Suprapubic skin (tissue), 4 donors: ENCODE measurements around the gene BRIP1. TPM values are rescaled to one million over a fixed set of nuclear protein-coding genes. Genes with fewer than 3 reads are reported as not detected.

ENCODE experiments used
- DNase-seq, 2 donors: peaks; one replicate each; pipeline ENCODE4 v3.0.0-alpha.2; 2019; ENCODE audit warnings: low spot score in 2 of 2
- H3K27ac ChIP-seq: fragments of 200-600 bp; sonication (generic); one replicate; pipeline ENCODE4 v1.5.1; 2019
- H3K27me3 ChIP-seq: fragments of 200-600 bp; sonication (generic); one replicate; pipeline ENCODE4 v1.5.1; 2019
- H3K36me3 ChIP-seq: fragments of 200-600 bp; sonication (generic); one replicate; pipeline ENCODE4 v1.5.1; 2019
- H3K4me1 ChIP-seq: fragments of 200-600 bp; sonication (generic); one replicate; pipeline ENCODE4 v1.5.1; 2019
- H3K4me3 ChIP-seq: fragments of 200-600 bp; sonication (generic); one replicate; pipeline ENCODE4 v1.5.1; 2019; ENCODE audit warnings: mild to moderate bottlenecking
- H3K9me3 ChIP-seq: fragments of 200-600 bp; sonication (generic); one replicate; pipeline ENCODE4 v1.5.1; 2019
- CTCF ChIP-seq, 2 donors: fragments of 200-600 bp in 1 of 2; fragments of 450-650 bp in 1 of 2; sonication (generic) in 1 of 2; IDR thresholded peaks; one replicate each; pipeline ENCODE4 v1.5.1; 2016 to 2019; ENCODE audit warnings: antibody characterized with exemption in 2 of 2, mild to moderate bottlenecking in 1 of 2, moderate library complexity in 1 of 2
- EP300 ChIP-seq: sonication (generic); formaldehyde crosslinking; IDR thresholded peaks from one replicate; pipeline ENCODE4 v1.6.1; 2017; ENCODE audit warnings: antibody characterized with exemption
- POLR2A ChIP-seq, 2 donors: fragments of 450-650 bp; IDR thresholded peaks; one replicate each; pipeline ENCODE4 v1.6.1; 2017; ENCODE audit warnings: antibody characterized with exemption in 2 of 2, mild to moderate bottlenecking in 2 of 2, moderate library complexity in 2 of 2
- POLR2AphosphoS5 ChIP-seq, 3 donors: sonication (generic); formaldehyde crosslinking; IDR thresholded peaks; one replicate each; pipeline ENCODE4 v1.6.1; 2017; ENCODE audit warnings: antibody characterized with exemption in 3 of 3
- WGBS: methylation state at CpG from one replicate; pipeline ENCODE4 v1.1.5; 2018; 5-methylcytosine and 5-hydroxymethylcytosine counted together
- total RNA-seq, 4 donors: library from RNA; depleted of rRNA; stranded (reverse); fragments of >200 nt; gene quantifications; one replicate each; pipeline ENCODE4 v1.1.0, GENCODE V29; 2016

BRIP1 gene
- total RNA-seq, 4 donors from 2014 or later = 0.60 to 5.1 (median 1.8) TPM

GRCh38 chr17:61743766-61744165 lies 119.6 kb downstream of the BRIP1 start:
- H3K27me3 ChIP-seq = no peaks in the 10 kb centered on the region
- DNase-seq = no peak
- no peak for TF ChIP-seq CTCF (IDR thresholded peaks at IDR 0.05)
- no peak for TF ChIP-seq EP300
- no peak for TF ChIP-seq POLR2AphosphoS5 (IDR thresholded peaks at IDR 0.05)
- no peak for TF ChIP-seq POLR2A (IDR thresholded peaks at IDR 0.05)
- no peak overlapping the region for H3K4me3 ChIP-seq
- H3K4me1 ChIP-seq = no peaks in the 10 kb centered on the region
- H3K27ac ChIP-seq = no peak overlapping the region
- WGBS = over 99% methylated on average over 6 of the region's 6 CpGs
- H3K9me3 ChIP-seq = no peaks in the 10 kb centered on the region
- H3K36me3 ChIP-seq = no peaks in the 10 kb centered on the region

- Histone ChIP-seq H3K27me3 (no peaks in the 10 kb centered on the region), H3K4me1 (no peaks in the 10 kb centered on the region), H3K9me3 (no peaks in the 10 kb centered on the region), H3K36me3 (no peaks in the 10 kb centered on the region), H3K4me3 (no peak overlapping the region), H3K27ac (no peak overlapping the region)
- no peak for DNase-seq
- TF ChIP-seq EP300 = no peak
- TF ChIP-seq POLR2A (IDR thresholded peaks at IDR 0.05) = no peak
- TF ChIP-seq CTCF (IDR thresholded peaks at IDR 0.05) = no peak
- no peak for TF ChIP-seq POLR2AphosphoS5 (IDR thresholded peaks at IDR 0.05)
Measured at GRCh38 chr17:61739002-61739401, 124.3 kb downstream of the BRIP1 start.

GRCh38 chr17:61738249-61738648 lies 125.1 kb downstream of the BRIP1 start:
- Histone ChIP-seq H3K4me1 (no peaks in the 10 kb centered on the region), H3K27ac (no peak overlapping the region), H3K4me3 (no peak overlapping the region), H3K27me3 (no peaks in the 10 kb centered on the region), H3K9me3 (no peaks in the 10 kb centered on the region), H3K36me3 (no peaks in the 10 kb centered on the region)
- no peak for DNase-seq
- TF ChIP-seq POLR2A (IDR thresholded peaks at IDR 0.05) (no peak), EP300 (no peak), CTCF (IDR thresholded peaks at IDR 0.05) (no peak), POLR2AphosphoS5 (IDR thresholded peaks at IDR 0.05) (no peak)

GRCh38 chr17:61737820-61738219 lies 125.5 kb downstream of the BRIP1 start:
- Histone ChIP-seq H3K36me3 (no peaks in the 10 kb centered on the region), H3K9me3 (no peaks in the 10 kb centered on the region), H3K4me3 (no peak overlapping the region), H3K27me3 (no peaks in the 10 kb centered on the region), H3K4me1 (no peaks in the 10 kb centered on the region), H3K27ac (no peak overlapping the region)
- TF ChIP-seq CTCF (IDR thresholded peaks at IDR 0.05) (no peak), POLR2A (IDR thresholded peaks at IDR 0.05) (no peak), EP300 (no peak), POLR2AphosphoS5 (IDR thresholded peaks at IDR 0.05) (no peak)
- DNase-seq = no peak
- WGBS = 91% methylated on average over 4 of the region's 4 CpGs

GRCh38 chr17:61736438-61736837 lies 126.9 kb downstream of the BRIP1 start:
- DNase-seq = no peak
- no peak overlapping the region for H3K4me3 ChIP-seq
- no peak for TF ChIP-seq POLR2A (IDR thresholded peaks at IDR 0.05)
- TF ChIP-seq EP300 = no peak
- no peak for TF ChIP-seq CTCF (IDR thresholded peaks at IDR 0.05)
- TF ChIP-seq POLR2AphosphoS5 (IDR thresholded peaks at IDR 0.05) = no peak
- H3K4me1 ChIP-seq = no peaks in the 10 kb centered on the region
- H3K27me3 ChIP-seq = no peaks in the 10 kb centered on the region
- no peaks in the 10 kb centered on the region for H3K36me3 ChIP-seq
- no peak overlapping the region for H3K27ac ChIP-seq
- no peaks in the 10 kb centered on the region for H3K9me3 ChIP-seq
